Measurements from ENCODE around the gene VGLL4.

Gene VGLL4

DNA sequence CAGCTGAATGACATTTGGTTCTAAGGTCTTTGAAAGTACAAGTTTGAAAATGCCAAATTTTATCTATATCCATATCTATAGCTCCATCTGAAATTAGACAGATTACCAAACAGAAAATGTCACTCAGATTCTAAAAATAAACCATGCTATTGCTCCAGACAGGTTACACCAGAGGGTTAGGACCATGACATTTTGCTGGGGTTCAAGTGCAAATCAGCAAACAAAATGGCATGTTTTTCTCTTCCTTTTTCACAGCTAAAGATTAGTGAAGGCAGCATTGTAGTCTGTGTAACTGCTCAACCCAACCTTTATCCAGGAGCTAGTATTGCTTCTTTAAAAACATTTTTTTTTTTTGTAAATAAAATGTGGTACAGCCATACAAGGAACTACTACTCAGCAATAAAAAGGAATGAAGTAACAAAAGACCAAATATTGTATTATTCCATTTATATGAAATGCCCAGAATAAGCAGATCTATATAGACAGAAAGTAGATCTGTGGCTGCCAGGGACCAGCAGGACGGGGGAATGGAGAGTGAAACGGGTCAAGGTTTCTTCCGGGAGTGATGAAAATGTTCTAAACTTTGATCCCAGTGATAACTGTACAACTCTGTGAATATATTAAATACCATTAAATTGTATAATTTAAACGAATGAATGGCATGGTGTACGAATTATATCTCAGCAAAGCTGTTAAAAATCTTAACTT is 18.2 kb downstream of the VGLL4 start:
- DNase-seq: no peak

DNA sequence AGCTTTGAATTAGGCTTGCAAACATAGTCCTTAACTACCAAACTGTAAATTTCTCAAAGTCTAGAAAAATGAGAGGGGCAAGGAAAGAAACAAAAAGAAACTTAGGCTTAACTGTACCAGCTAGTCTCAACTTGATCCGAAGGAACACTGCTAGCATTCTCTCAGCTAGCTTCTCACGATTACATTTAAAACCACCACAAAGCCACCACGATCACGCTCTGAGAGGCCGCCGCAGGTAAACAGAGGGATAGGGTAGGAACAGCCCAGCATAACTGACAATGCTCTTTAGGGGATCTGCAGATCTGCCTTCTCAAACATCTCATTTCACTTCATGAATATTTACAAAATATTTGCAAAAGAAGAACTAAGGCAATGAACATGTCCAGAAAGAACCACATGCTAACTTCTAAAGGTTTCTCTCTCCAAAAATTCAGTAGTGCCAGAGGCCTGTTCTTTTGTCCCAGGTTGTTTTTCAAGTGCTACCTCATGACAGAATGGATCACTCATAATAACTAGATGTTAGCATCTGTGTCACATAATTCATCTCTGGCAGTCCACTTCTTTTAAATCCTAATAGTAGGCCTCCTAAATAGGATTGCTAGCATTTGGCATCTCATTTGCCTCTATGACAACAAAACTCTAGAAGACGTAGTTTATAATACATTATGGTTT is 18.9 kb downstream of the VGLL4 start:
- DNase-seq: no peak

DNA sequence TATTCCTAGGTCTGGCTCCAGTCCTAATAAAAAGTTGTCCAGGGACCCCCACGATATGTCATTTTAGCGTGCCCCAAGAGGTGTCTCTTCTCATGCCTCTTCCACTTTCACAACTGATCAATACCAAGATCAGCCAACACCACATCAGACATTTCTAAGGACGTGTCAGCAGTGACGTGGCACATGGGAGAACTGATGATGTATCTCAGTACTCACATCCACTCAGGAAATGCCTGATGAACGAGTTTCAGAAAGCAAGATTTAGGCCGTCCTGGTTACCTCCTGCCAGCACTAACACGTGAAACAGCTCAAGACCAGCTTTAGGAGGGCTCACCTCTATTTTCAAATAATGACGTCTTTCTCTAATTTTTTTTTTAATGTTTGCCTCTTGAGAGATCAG is 19.6 kb downstream of the VGLL4 start:
- DNase-seq: no peak

DNA sequence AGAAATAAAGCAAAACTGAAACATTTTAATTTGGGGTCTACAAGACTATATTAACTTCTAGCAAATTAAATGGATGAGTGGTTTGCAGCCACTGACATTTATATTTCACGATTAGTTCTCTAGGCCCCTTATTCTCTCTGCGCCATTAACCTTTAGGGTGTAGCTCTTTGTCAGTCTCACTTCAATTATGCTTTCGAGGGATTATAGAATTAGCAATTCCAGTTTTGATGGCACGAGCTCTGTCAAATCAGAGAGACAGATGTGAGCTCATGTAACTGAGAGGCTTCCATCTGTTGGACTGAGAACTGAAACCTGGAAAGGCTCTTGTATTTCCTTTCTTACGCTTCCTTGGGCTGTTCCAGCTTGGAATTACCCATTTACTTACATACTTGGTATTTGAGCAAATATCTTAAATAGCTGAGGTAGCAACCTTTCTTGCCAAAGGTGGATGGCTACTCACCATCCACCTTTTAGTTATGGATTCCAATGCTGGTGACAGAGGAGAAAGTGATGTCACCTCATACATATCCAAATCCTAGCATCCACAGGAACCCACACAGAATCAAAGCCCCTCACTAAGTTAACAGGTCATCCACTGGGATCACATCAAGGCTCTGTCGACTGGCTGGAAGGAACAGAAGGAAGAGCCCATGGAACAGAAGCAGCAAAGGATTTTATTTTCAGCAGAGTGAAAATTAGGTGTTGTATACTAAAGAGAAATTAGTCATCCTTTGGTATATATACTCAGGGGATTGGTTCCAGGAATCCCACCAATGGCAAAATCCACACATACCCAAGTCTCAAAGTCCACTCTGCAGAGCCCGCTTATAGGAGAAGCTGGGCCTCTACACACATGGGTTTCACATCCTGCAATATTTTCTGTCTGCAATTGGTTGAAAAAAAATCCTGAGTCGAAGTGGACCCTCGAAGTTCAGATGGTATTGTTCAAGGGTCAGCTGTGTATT is 20.8 kb downstream of the VGLL4 start:
- peak; percentile 21 for DNase-seq

- DNase-seq: no peak
Observed at GRCh38 chr3:11621077-11621476, 22.6 kb downstream of the VGLL4 start.

DNA sequence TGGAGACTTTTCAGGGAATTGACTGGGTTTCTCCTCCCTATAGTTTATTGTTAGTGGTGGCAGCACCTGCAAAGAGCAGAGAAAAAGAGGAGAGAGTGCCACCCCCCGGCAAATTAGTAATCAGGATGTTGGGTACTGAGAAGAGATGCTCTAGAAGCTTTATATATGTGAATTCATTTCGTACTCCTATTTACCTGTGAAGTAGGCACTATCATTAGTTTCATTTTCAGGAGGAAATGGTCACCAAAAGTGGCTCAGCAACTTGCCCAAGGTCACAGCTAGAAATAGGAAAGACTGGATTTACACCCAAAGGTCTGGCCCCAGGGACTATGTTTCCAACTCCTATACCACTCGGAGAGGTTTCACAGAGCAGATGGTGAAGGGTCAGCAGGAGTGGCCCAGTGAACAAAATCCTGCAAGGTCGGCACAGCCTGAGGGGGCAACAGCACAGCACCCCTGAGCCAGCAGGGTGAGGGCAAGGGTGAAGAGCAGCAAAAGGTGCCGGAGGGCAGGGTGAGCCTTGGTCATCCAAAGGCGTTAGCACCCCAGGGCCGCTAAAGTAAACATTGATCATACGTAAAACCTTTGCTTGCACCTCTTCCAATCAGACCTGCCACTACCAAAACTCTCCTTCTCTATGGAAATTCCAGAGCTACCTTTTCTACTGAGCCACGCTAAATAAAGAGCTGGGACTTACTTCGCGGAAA is 23.6 kb downstream of the VGLL4 start:
- DNase-seq: no peak

- no peak for DNase-seq
Observed at GRCh38 chr3:11619461-11619860, 24.3 kb downstream of the VGLL4 start.

DNA sequence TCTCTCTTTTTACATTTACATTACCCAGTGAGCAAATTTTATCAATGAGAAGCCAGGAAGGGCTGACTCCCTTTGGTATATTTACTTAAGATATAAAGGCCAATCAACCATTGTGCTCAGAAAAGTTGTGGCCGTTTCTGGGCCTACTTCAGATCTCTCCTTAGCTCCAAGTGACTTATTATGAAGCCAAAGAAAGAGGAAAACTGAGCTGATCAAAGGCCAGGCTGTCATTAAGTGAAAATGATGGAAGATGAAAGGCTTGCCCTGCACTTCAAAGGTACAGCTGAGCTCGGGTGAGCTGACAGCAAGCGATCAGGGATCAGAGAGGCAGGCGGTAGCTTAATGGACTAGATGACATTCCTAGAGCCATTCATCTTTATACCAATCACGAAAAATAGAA is 24.8 kb downstream of the VGLL4 start:
- DNase-seq: peak; percentile 21

DNA sequence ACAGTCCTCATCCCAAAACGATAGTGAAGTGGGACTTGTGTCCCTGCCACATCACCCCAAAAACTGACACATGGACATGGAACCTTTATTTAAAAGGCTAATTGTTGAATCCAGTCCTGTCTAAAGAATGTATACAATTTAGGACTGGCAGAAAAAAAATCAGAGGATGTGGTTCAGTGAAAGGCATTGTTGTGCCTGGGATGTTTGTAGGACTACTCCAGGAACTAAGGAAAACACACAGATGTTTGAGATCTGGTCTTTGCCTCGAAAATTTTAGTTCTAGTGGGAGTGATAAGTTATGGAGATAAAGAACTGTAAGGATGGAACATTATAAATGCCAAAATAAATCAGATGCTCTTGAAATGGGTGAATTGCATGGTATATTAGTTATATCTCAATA is 27.2 kb downstream of the VGLL4 start:
- DNase-seq: no peak

DNA sequence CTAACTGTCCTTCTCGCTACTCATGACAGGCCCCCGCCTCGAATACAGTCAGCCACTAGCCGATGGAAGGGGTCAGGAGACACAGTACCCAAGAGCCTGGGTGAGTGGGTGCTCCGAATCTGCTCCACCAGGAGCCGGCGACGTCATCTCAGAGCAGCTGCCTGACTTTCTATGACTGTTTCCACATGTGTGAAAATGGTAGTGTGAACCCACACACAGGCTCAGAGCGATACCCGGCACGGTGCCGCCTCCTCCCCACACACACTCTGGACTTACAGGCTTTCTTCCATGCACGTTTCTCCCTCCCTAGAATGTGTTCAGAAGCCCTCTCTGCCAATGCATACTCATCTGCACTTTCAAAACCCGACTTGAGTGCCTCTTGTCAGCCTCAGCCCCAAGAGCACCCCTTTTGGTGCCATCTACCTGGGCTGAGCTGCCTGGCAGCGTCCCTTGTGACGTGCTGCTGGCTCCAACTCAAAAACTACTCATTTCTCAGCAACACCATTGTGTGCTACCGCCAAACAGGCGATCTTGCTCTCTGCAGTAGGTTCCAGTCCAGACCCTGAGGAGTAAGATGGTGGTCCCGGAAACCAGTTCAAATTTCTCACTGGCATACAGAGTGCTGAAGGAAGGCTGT is 29.7 kb downstream of the VGLL4 start:
- DNase-seq: peak; percentile 69

- peak; percentile 8 for DNase-seq
Observed at GRCh38 chr3:11613319-11613718, 30.4 kb downstream of the VGLL4 start.

GRCh38 chr3:11612515-11613188 is 31.1 kb downstream of the VGLL4 start:
- DNase-seq: no peak

- no peak for DNase-seq
Observed at GRCh38 chr3:11611341-11611799, 32.3 kb downstream of the VGLL4 start.

DNA sequence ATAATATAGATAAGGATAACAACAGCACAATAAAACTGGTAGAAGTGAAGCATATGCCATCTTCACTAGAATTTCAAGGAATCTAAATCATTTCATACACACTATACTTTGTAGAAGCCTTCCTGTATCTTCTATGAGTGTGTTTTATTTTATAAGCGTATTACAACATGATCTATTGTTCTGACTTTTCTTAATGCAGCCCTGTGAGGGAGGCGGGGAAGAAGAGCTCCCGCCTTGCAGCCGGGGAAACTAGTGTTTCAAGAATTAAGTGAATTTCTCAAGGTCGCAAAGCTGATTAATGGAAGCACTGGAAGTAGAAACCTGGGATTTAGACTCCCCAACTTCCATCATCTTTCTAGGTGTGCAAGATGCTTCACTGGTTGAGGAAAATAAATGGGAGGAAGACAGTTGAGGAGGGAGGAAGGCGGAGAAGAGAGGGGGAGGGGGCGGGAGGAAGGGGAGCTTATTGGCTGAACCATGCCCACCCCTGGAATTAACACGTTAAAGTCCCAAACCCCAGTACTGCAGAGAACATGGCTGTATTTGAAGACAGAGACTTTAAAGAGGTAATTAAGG is 32.9 kb downstream of the VGLL4 start:
- DNase-seq: no peak

- no peak for DNase-seq
Observed at GRCh38 chr3:11610044-11610671, 33.6 kb downstream of the VGLL4 start.

- no peak for DNase-seq
Observed at GRCh38 chr3:11609481-11609880, 34.2 kb downstream of the VGLL4 start.

DNA sequence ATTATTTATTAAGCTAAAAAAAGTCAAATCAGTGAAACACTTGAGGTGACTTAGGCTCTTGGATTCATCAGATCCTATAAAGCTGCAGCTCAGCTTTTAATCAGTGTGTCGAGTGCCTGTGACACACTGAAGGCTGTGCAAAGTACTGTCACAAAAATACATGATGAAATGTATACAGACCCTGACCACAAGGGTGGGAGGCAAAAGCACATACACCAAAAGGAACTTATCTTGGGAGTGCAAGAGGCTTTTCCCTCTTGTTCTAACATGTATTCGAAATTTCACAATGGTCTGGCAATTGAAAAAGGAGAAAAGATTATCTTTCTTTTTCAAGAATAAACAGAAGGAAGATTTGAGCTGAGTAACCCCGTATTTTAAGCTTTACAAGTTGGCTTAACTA is 35.9 kb downstream of the VGLL4 start:
- DNase-seq: no peak

- no peak for DNase-seq
Observed at GRCh38 chr3:11606865-11607440, 36.8 kb downstream of the VGLL4 start.

DNA sequence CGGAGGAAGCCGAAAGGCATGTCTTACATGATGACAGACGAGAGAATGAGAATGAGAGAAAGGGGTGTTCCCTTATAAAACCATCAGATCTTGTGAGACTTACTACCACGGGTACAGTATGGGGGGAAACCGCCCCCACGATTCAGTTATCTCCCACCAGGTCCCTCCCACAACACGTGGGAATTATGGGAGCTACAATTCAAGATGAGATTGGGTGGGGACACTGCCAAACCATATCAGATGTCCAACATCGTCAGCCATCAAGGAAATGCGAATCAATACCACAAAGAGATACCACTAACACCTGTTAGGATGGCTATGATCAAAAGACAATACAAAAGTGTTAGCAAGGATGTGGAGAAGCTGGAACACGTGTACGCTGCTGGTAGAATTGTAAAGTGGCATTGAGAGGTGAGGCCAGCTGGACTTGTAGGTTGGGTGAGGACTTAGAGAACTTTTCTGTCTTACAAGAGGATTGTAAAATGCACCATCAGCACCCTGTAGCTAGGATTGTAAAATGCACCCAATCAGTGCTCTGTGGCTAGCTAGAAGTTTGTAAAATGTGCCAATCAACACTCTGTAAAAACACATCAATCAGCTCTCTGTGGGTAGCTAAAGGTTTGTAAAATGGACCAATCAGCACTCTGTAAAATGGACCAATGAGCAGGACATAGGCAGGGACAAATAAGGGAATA is 37.5 kb downstream of the VGLL4 start:
- no peak for DNase-seq

DNA sequence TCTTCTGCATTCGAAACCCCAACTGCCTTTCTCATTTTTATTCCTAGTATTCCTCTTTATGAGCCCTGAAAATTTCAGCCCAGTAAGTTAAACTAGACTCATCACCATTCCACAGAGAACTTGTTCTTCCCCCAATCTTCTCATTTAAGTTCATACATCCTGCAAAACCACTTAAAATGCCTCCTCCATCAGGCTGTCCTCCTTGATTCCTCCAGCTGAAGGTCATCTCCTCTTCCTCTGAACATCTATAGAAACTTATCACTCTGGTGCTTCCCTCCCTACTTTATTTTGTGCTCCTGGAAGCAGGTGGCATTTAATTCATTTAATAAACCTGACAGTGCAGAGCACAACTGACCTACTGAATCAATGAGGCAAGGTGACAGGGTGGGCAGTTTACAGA is 38.3 kb downstream of the VGLL4 start:
- DNase-seq: no peak
